Activated CD4-positive, alpha-beta T cell treated with anti-CD3 and anti-CD28 coated beads for 48 hours (primary cell): ENCODE measurements around the gene SLC16A8.
"Not testable (repeated sequence)": the region's sequence is repeated elsewhere in the genome, so short reads cannot be mapped to it uniquely, and the experiment has no call there.

ENCODE experiments used
- DNase-seq: peaks from one replicate; pipeline ENCODE4 v3.0.0-alpha.2; 2020

The SLC16A8 gene

GRCh38 chr22:38040953-38041759 is 42.8 kb downstream of the SLC16A8 start:
- DNase-seq, result no peak

- DNase-seq, result no peak
Measured at GRCh38 chr22:38038890-38039812, 44.8 kb downstream of the SLC16A8 start.

- no peak for DNase-seq
Measured at GRCh38 chr22:38038426-38038825, 45.6 kb downstream of the SLC16A8 start.

- not testable (repeated sequence) for DNase-seq
Measured at GRCh38 chr22:38037367-38038150, 46.4 kb downstream of the SLC16A8 start.

GRCh38 chr22:38036392-38037062 is 47.5 kb downstream of the SLC16A8 start:
- no peak for DNase-seq

GRCh38 chr22:38035530-38035885 is 48.5 kb downstream of the SLC16A8 start:
- DNase-seq, result no peak

GRCh38 chr22:38034884-38035529 is 49.0 kb downstream of the SLC16A8 start:
- DNase-seq, result no peak

GRCh38 chr22:38034278-38034882 is 49.6 kb downstream of the SLC16A8 start:
- DNase-seq, result no peak

GRCh38 chr22:38033522-38034277 is 50.3 kb downstream of the SLC16A8 start:
- no peak for DNase-seq

- no peak for DNase-seq
Measured at GRCh38 chr22:38032681-38033521, 51.1 kb downstream of the SLC16A8 start.

GRCh38 chr22:38031491-38031890 is 52.5 kb downstream of the SLC16A8 start:
- DNase-seq, result no peak

GRCh38 chr22:38030311-38031133 is 53.5 kb downstream of the SLC16A8 start:
- DNase-seq, result no peak

GRCh38 chr22:38029901-38030300 is 54.1 kb downstream of the SLC16A8 start:
- DNase-seq, result no peak

- no peak for DNase-seq
Measured at GRCh38 chr22:38029370-38029769, 54.6 kb downstream of the SLC16A8 start.

GRCh38 chr22:38028344-38029130 is 55.4 kb downstream of the SLC16A8 start:
- no peak for DNase-seq
